HG03457 (cell line): Measurements from ENCODE around the gene PKD1.

Experiments used
- ATAC-seq: cut with Tn5 transposase; IDR thresholded peaks from one replicate; pipeline ENCODE4 v1.9.1; 2021; ENCODE audit warnings: moderate number of reproducible peaks; ENCODE audit not compliant: unreplicated experiment

The PKD1 gene

GRCh38 chr16:2078691-2079090 lies 57.0 kb downstream of the PKD1 start:
- no peak for ATAC-seq

- ATAC-seq, result no peak
Measured at GRCh38 chr16:2078096-2078495, 57.6 kb downstream of the PKD1 start.

- no peak for ATAC-seq
Measured at GRCh38 chr16:2077696-2078095, 58.0 kb downstream of the PKD1 start.

- ATAC-seq, result no peak
Measured at GRCh38 chr16:2077016-2077415, 58.7 kb downstream of the PKD1 start.

- ATAC-seq, result no peak
Measured at GRCh38 chr16:2076072-2076865, 59.4 kb downstream of the PKD1 start.

GRCh38 chr16:2075631-2076030 lies 60.1 kb downstream of the PKD1 start:
- ATAC-seq, result no peak

- no peak for ATAC-seq
Measured at GRCh38 chr16:2074071-2074470, 61.6 kb downstream of the PKD1 start.

- no peak for ATAC-seq
Measured at GRCh38 chr16:2072926-2073325, 62.8 kb downstream of the PKD1 start.

GRCh38 chr16:2071454-2072202 lies 64.1 kb downstream of the PKD1 start:
- no peak for ATAC-seq

- ATAC-seq, result no peak
Measured at GRCh38 chr16:2070576-2071453, 64.9 kb downstream of the PKD1 start.

GRCh38 chr16:2066139-2066538 lies 69.6 kb downstream of the PKD1 start:
- ATAC-seq, result no peak

GRCh38 chr16:2064368-2064945 lies 71.2 kb downstream of the PKD1 start:
- ATAC-seq, result no peak

GRCh38 chr16:2063861-2064260 lies 71.8 kb downstream of the PKD1 start:
- ATAC-seq, result no peak

- ATAC-seq, result no peak
Measured at GRCh38 chr16:2062801-2063200, 72.9 kb downstream of the PKD1 start.

- ATAC-seq, result no peak
Measured at GRCh38 chr16:2061526-2061925, 74.2 kb downstream of the PKD1 start.

GRCh38 chr16:2061023-2061422 lies 74.7 kb downstream of the PKD1 start:
- ATAC-seq, result no peak

- ATAC-seq, result no peak
Measured at GRCh38 chr16:2060346-2060745, 75.4 kb downstream of the PKD1 start.

- ATAC-seq, result no peak
Measured at GRCh38 chr16:2058872-2059271, 76.8 kb downstream of the PKD1 start.

- no peak for ATAC-seq
Measured at GRCh38 chr16:2058420-2058819, 77.3 kb downstream of the PKD1 start.

- no peak for ATAC-seq
Measured at GRCh38 chr16:2057438-2057837, 78.3 kb downstream of the PKD1 start.
